ENCODE results near the gene MPO.

GRCh38 chr17:58312021-58312630 is 31.4 kb upstream of the MPO start:
- no peak for TF ChIP-seq POLR2A (IDR thresholded peaks at IDR 0.05; ENCODE audit: low read depth, low read length)
- no peak for TF ChIP-seq POLR2AphosphoS5 (IDR thresholded peaks at IDR 0.05; ENCODE audit: low read depth, low read length)
- no peak for TF ChIP-seq TAF1 (IDR thresholded peaks at IDR 0.05; ENCODE audit: borderline replicate concordance, low read depth, low read length)

Measured in GM12892 (cell line).